ENCODE measurements around the gene PAM.

GRCh38 chr5:102910240-102911226 is 155.4 kb downstream of the PAM start:
- TF ChIP-seq CTCF (conservative IDR thresholded peaks at IDR 0.05; ENCODE audit: low read depth, low read length): no peak
- no peak for TF ChIP-seq EZH2 (IDR thresholded peaks at IDR 0.05; ENCODE audit: low read length, unreplicated experiment)

All from PC-3 (cell line).